Upper lobe of left lung (tissue), 4 donors: ENCODE data around the gene C16orf89.

Experiments used
- POLR2A ChIP-seq, 4 donors: fragments of 450-650 bp; IDR thresholded peaks; one replicate each; pipeline ENCODE4 v1.5.1; 2016 to 2017; ENCODE audit warnings: antibody characterized with exemption in 4 of 4, mild to moderate bottlenecking in 2 of 4
- TF ChIP-seq, protein P1 (sequence below), 6 experiments: fragments of 450-650 bp in 4 of 6; fragments of 200-600 bp in 2 of 6; sonication (generic) in 2 of 6; IDR thresholded peaks; one replicate each; pipeline ENCODE4 v1.5.1; 2016 to 2019; ENCODE audit warnings: antibody characterized with exemption in 6 of 6

DNA sequence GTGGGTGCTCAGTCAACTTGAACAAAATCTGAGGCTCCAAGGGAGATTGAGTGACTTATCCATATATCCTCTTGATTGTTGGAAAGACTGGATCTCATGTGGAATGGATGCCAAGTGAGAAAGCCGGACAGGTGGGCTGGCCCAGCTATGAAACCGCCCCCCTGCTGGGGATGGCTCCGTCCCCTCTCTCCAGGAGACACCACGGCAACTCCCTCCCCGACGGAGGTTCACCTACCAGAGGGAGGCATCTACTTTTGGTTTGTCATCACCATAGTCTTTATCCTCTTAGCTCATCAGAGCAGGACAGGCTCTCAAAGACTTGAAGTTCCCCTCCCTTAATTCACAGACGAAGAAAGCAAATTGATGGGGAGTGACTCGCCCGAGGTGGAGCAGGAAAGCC is 4.1 kb upstream of the C16orf89 start:
- TF ChIP-seq, protein P1, sequence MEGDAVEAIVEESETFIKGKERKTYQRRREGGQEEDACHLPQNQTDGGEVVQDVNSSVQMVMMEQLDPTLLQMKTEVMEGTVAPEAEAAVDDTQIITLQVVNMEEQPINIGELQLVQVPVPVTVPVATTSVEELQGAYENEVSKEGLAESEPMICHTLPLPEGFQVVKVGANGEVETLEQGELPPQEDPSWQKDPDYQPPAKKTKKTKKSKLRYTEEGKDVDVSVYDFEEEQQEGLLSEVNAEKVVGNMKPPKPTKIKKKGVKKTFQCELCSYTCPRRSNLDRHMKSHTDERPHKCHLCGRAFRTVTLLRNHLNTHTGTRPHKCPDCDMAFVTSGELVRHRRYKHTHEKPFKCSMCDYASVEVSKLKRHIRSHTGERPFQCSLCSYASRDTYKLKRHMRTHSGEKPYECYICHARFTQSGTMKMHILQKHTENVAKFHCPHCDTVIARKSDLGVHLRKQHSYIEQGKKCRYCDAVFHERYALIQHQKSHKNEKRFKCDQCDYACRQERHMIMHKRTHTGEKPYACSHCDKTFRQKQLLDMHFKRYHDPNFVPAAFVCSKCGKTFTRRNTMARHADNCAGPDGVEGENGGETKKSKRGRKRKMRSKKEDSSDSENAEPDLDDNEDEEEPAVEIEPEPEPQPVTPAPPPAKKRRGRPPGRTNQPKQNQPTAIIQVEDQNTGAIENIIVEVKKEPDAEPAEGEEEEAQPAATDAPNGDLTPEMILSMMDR (IDR thresholded peaks at IDR 0.05), result no peak
- TF ChIP-seq POLR2A (IDR thresholded peaks at IDR 0.05), result no peak
